ENCODE results near the gene CMC2. TPM values are rescaled to one million over a fixed set of nuclear protein-coding genes. Genes with fewer than 3 reads are reported as not detected.

CMC2 gene
- total and polyA plus RNA-seq, 10 of the 15 experiments (the other 5 are each of a cell fraction or from before 2014, with no cell fraction given): 62.8 to 251 (median 157) TPM

- peak overlapping the region; percentile 81 for H3K4me3 ChIP-seq
- H3K4me2 ChIP-seq (ENCODE audit: control insufficient read depth, insufficient read depth): peak overlapping the region; percentile 84
- H3K79me2 ChIP-seq (ENCODE audit: control insufficient read depth, insufficient read depth, low read length): peaks cover 13% of the 10 kb centered on the region
- RAD21 ChIA-PET (ENCODE audit: unreplicated experiment): interaction anchor here (1.0 to 3.4 kb wide), 6 partner anchors 32 to 105 kb away, joined by 3 to 20 read pairs (median 5); partner anchors contain the start of gene C16orf46
- SMC1A ChIA-PET (ENCODE audit: uncharacterized antibody, unreplicated experiment): interaction anchor here (0.8 to 1.5 kb wide), 4 partner anchors 14 to 744 kb away, joined by 3 read pairs; partner anchors contain the start of gene C16orf46
- FAIRE-seq: peak; percentile 77
- H3K27me3 ChIP-seq (replicated peaks in 1 of 2; ENCODE audit: control insufficient read depth in 2 of 2, insufficient read depth in 2 of 2, low read length in 1 of 2): no peaks in the 10 kb centered on the region
- H3K36me3 ChIP-seq (ENCODE audit: control insufficient read depth in 2 of 2, insufficient read depth in 2 of 2, low read length in 1 of 2): no peaks in the 10 kb centered on the region
- no peak for DNase-seq (ENCODE audit: low read depth, low spot score)
- BruUV-seq (replicated peaks): TSS peak; percentile 58
- peak; percentile 15 for ATAC-seq
- H4K20me1 ChIP-seq (ENCODE audit: control insufficient read depth, insufficient read depth): no peaks in the 10 kb centered on the region
- no peaks in the 10 kb centered on the region for H3K4me1 ChIP-seq (ENCODE audit: control insufficient read depth, insufficient read depth, low read length)
- no peaks in the 10 kb centered on the region for H3K9me3 ChIP-seq (replicated peaks; ENCODE audit: control insufficient read depth, insufficient read depth, low read length)
- intact Hi-C loops (cut with micrococcal nuclease; ENCODE audit: unreplicated experiment): loop anchor here (2.0 kb wide), 1 partner anchor 40 kb away; the partner anchor contains the start of gene C16orf46
- H3K9ac ChIP-seq (ENCODE audit: control insufficient read depth, insufficient read depth, low read length): peak overlapping the region; percentile 76; the same call in 1 of the 2 replicates
- in situ Hi-C loops (cut with MboI): no loop called here
- WGBS (ENCODE audit: insufficient coverage, insufficient replicate concordance, low lambda C conversion rate, missing lambda C conversion rate): 35% methylated on average over 10 of the region's 10 CpGs
- POLR2A ChIA-PET: interaction anchor here (0.6 to 5.9 kb wide), 4 partner anchors 31 to 112 kb away, joined by 4 to 25 read pairs (median 6); partner anchors contain the start of genes C16orf46, CENPN and CMC2
- CTCF ChIA-PET: interaction anchor here (0.7 to 5.0 kb wide), 10 partner anchors 9 to 702 kb away, joined by 3 to 67 read pairs (median 6); partner anchors contain the start of gene C16orf46
- no peak overlapping the region; the same call in 1 of the 2 replicates for H2AFZ ChIP-seq (ENCODE audit: control insufficient read depth, low read depth, low read length)
- H3K27ac ChIP-seq (ENCODE audit: control insufficient read depth, insufficient read depth): no peak overlapping the region
- TF ChIP-seq CREB1 (IDR thresholded peaks at IDR 0.05; ENCODE audit: low read depth): no peak
- no peak for TF ChIP-seq CEBPZ (IDR thresholded peaks at IDR 0.05; ENCODE audit: low read depth, low read length)
- no peak for TF ChIP-seq CREM (IDR thresholded peaks at IDR 0.05; ENCODE audit: low read depth)
- no peak for TF ChIP-seq E2F8 (IDR thresholded peaks at IDR 0.05; ENCODE audit: low read depth, partially characterized antibody)
- no peak for TF ChIP-seq MYC (IDR thresholded peaks at IDR 0.05; ENCODE audit: insufficient read depth, insufficient read length, insufficient replicate concordance, low read length, severe bottlenecking)
- TF ChIP-seq EGR1 (IDR thresholded peaks at IDR 0.05; ENCODE audit: borderline replicate concordance in 1 of 2, low read depth in 2 of 2, low read length in 2 of 2): no peak
- no peak for TF ChIP-seq ATF2 (IDR thresholded peaks at IDR 0.05; ENCODE audit: low read length)
- TF ChIP-seq ZNF24 (IDR thresholded peaks at IDR 0.05): no peak
- TF ChIP-seq HSF1 (IDR thresholded peaks at IDR 0.05; ENCODE audit: low read depth, low read length): no peak
- no peak for TF ChIP-seq BCL3 (IDR thresholded peaks at IDR 0.05; ENCODE audit: borderline replicate concordance, insufficient read depth, low read depth, low read length, poor library complexity, severe bottlenecking)
- no peak for TF ChIP-seq TARDBP (IDR thresholded peaks at IDR 0.05; ENCODE audit: borderline replicate concordance)
Observed at GRCh38 chr16:81036751-81037350, 30.2 kb upstream of the CMC2 start.

Data from GM12878 (cell line).